ENCODE data around the gene ATP8B1.

ATP8B1 gene

DNA sequence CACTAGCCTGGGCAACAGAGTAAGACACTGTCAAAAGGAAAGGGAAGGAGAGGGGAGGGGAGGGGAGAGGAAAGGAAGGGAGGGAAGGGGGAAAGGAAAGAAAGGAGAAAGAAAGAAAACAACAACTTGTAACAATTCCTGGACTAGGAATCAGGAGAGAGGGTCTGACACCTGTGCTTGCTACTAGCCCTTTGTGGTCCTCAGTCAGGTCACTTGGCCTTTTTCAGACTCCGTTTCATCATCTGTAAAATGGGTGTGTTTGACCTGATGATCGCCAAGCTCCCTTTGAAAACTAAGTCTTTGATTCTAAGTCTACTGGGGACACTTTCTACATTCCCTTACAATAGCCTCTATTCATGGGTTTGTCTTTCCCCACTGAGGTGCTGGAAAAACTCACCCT, 11.4 kb upstream of the ATP8B1 start:
- H3K4me3 ChIP-seq (ENCODE audit: low read length) = no peak overlapping the region
- H3K4me1 ChIP-seq (ENCODE audit: control insufficient read depth, insufficient read depth, low read length) = peaks cover 3% of the 10 kb centered on the region
- H3K27me3 ChIP-seq (ENCODE audit: control insufficient read depth, insufficient read depth, low read length) = no peaks in the 10 kb centered on the region
- H3K36me3 ChIP-seq (ENCODE audit: control insufficient read depth, insufficient read depth, low read length) = no peaks in the 10 kb centered on the region
- H3K9ac ChIP-seq (ENCODE audit: low read length) = no peak overlapping the region
- H3K9me3 ChIP-seq (ENCODE audit: control insufficient read depth, low read length) = no peaks in the 10 kb centered on the region

DNA sequence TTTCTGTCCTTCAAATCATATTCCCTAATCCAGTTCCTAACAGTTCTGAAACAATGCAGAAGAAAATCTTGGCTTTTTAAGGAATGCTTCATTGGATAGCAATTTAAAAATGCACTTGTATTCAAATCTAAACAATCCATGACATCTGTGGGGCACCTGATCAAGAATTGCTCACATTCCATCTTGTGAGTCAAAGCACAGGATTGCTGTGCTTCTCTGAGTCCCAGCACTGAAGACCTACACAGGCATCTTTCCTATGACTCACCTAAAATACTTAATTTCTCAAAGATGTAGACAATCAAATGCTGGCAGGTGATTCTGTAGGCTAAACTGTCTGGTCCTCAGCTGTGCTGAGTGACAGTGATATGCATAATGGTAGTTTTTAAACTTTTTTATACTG, 10.1 kb upstream of the ATP8B1 start:
- Histone ChIP-seq H3K4me1 (ENCODE audit: control insufficient read depth, insufficient read depth, low read length) (no peaks in the 10 kb centered on the region), H3K27me3 (ENCODE audit: control insufficient read depth, insufficient read depth, low read length) (no peaks in the 10 kb centered on the region), H3K9me3 (ENCODE audit: control insufficient read depth, low read length) (no peaks in the 10 kb centered on the region), H3K9ac (ENCODE audit: low read length) (no peak overlapping the region), H3K4me3 (ENCODE audit: low read length) (no peak overlapping the region), H3K36me3 (ENCODE audit: control insufficient read depth, insufficient read depth, low read length) (no peaks in the 10 kb centered on the region)

DNA sequence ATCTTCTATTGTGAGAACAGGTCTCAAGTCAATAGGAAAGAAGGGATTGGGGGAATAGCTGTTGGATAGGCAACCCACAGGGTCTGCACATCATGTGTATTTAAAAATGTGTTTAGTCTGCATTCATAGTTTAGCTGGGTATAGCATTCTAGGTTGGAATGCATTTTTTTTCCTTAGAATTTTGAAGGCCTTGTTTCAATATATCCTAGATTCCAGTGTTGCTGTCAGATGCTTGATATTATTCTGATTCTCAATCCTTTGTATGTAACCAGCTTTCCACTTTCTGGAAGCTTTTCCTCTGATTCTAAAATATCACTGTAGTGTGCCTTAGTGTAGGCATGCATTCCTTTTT, 9.0 kb upstream of the ATP8B1 start:
- no peak overlapping the region for H3K4me3 ChIP-seq (ENCODE audit: low read length)
- H3K36me3 ChIP-seq (ENCODE audit: control insufficient read depth, insufficient read depth, low read length) = no peaks in the 10 kb centered on the region
- no peak overlapping the region for H3K9ac ChIP-seq (ENCODE audit: low read length)
- no peaks in the 10 kb centered on the region for H3K27me3 ChIP-seq (ENCODE audit: control insufficient read depth, insufficient read depth, low read length)
- no peaks in the 10 kb centered on the region for H3K9me3 ChIP-seq (ENCODE audit: control insufficient read depth, low read length)
- no peaks in the 10 kb centered on the region for H3K4me1 ChIP-seq (ENCODE audit: control insufficient read depth, insufficient read depth, low read length)

DNA sequence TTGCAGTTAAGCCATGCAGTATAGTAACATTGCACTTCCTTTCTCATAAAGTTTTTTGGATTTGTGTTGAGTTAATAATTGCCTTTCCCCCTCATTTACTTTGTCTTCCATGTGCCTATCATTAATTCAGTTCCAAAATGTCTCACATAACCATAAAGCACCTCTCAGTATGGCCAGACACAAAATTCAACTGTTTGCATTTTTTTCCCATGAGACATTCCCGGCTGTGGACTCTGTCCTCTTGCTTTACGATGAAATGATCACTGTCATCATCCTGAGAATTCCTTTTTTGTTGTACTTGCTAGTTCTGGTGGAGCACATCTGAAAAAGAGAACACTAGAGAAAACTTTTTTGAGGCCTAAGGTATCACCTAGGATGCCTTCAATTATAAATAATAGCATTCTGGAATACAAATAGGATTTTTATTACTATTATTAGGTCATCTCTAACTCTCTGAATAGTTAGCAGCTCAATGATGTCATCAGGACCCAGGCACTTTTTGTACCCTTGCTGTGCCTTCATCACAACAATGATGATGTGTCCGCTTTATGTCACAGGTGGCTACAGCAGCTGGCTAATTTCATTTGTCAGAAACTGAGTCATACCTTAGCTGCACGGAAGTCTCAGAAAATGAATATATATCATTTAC, 8.5 kb upstream of the ATP8B1 start:
- Histone ChIP-seq H3K9ac (ENCODE audit: low read length) (no peak overlapping the region), H3K4me3 (ENCODE audit: low read length) (no peak overlapping the region), H3K36me3 (ENCODE audit: control insufficient read depth, insufficient read depth, low read length) (no peaks in the 10 kb centered on the region), H3K9me3 (ENCODE audit: control insufficient read depth, low read length) (no peaks in the 10 kb centered on the region), H3K27me3 (ENCODE audit: control insufficient read depth, insufficient read depth, low read length) (no peaks in the 10 kb centered on the region), H3K4me1 (ENCODE audit: control insufficient read depth, insufficient read depth, low read length) (no peaks in the 10 kb centered on the region)

DNA sequence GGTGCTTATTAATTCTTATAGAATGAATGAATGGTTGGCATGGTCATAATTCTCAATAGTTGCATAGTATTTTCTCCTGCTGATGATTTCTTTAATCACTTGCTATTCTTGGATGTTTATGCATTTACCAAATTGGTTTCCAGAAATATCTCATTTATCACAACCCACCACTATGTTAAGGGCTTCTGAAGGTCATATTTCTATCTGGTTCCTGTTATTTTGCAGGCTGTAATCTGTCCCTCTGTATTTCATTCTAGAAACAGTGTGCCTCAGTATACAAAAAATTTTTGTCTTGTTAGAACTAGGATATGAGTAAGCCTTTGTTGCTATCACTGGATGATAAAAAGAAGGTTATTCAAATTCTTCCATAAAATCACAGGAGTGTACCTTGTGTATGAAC, 6.1 kb upstream of the ATP8B1 start:
- Histone ChIP-seq H3K36me3 (ENCODE audit: control insufficient read depth, insufficient read depth, low read length) (no peaks in the 10 kb centered on the region), H3K4me1 (ENCODE audit: control insufficient read depth, insufficient read depth, low read length) (peaks cover 7% of the 10 kb centered on the region), H3K9ac (ENCODE audit: low read length) (no peak overlapping the region), H3K4me3 (ENCODE audit: low read length) (no peak overlapping the region), H3K9me3 (ENCODE audit: control insufficient read depth, low read length) (no peaks in the 10 kb centered on the region), H3K27me3 (ENCODE audit: control insufficient read depth, insufficient read depth, low read length) (no peaks in the 10 kb centered on the region)

DNA sequence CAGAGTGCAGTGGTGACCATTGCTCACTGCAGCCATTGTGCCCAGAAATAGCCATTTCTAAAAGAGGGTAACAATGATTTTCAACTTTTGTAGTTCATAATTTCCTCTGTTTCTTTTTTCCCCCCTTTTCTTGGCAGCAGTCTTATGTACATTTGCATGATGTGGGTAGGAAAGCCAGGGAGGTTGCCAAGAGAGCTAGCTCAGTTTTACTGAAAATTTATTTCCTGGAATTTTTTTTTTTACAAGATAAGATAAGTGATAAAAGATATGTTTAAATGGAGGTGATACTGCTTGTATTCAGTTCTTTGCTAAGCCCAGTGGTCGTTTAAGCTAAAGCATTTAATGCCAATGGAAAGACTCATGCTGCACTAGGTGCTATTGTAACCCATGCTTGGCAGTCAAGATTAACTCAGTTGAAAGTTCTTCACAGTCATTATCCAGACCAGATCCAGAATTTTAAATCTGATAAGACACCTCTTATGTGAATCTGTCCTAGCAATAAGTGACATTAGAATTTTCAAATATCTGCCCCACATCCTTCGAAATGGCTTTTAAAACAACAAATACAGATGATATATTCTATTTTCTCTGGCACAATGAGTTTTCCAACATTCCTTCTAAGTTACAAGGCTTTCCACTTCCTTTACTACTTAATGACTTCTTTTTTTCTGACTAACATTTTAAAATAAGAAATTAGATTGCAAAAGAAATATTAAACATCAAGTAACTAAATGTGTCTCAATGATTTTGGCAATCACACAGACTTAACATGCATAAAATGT, 4.4 kb upstream of the ATP8B1 start:
- H3K27me3 ChIP-seq (ENCODE audit: control insufficient read depth, insufficient read depth, low read length) = no peaks in the 10 kb centered on the region
- H3K4me1 ChIP-seq (ENCODE audit: control insufficient read depth, insufficient read depth, low read length) = peaks cover 10% of the 10 kb centered on the region
- H3K9ac ChIP-seq (ENCODE audit: low read length) = no peak overlapping the region
- no peaks in the 10 kb centered on the region for H3K36me3 ChIP-seq (ENCODE audit: control insufficient read depth, insufficient read depth, low read length)
- H3K9me3 ChIP-seq (ENCODE audit: control insufficient read depth, low read length) = no peaks in the 10 kb centered on the region
- no peak overlapping the region for H3K4me3 ChIP-seq (ENCODE audit: low read length)

DNA sequence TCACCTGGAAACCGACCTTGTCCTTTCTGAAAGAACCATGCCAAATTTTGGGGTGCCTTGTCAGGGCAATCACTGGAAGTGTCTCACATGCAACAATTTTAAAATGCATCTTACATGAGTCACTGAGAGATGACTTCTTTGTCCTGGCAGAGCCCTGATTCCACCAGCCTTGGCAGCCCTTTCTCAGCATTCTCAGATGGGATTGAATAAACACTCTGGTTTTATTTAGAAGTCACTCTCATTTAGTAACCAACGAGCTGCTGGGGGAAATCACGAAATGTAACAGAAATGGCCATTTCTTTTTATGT, 3.8 kb upstream of the ATP8B1 start:
- no peaks in the 10 kb centered on the region for H3K27me3 ChIP-seq (ENCODE audit: control insufficient read depth, insufficient read depth, low read length)
- no peak overlapping the region for H3K4me3 ChIP-seq (ENCODE audit: low read length)
- H3K9ac ChIP-seq (ENCODE audit: low read length) = no peak overlapping the region
- H3K36me3 ChIP-seq (ENCODE audit: control insufficient read depth, insufficient read depth, low read length) = no peaks in the 10 kb centered on the region
- H3K9me3 ChIP-seq (ENCODE audit: control insufficient read depth, low read length) = no peaks in the 10 kb centered on the region
- peaks cover 10% of the 10 kb centered on the region for H3K4me1 ChIP-seq (ENCODE audit: control insufficient read depth, insufficient read depth, low read length)

DNA sequence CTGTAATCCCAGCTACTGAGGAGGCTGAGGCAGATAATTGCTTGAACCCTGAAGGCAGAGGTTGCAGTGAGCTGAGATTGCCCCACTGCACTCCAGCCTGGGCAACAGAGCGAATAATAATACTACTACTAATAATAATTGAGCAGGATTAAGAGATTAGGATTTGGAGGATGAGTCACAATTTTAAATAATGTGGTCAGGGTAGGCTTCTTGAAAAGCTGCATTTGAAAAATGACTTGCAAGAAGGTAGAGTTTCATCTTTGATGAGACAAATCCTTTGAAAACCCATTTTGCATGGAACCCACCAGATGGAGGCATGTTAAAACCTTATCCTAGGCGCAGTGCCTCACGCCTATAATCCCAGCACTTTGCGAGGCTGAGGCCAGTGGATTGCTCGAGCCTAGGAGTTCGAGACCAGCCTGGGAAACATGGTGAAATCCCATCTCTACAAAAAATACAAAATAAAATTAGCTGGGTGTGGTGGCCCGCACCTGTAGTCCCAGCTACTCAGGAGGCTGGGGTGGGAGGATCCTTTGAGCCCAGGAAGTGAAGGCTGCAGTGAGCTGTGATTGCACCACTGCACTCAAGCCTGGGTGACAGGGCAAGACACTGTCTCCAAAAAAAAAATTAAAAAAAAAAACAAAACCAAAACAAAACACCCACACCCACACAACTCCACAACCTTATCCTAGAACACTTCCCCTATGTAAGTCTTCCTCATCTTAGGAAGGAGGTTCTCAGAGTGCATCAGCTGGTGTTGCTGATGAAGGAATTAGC, 3.3 kb upstream of the ATP8B1 start:
- no peak overlapping the region for H3K9ac ChIP-seq (ENCODE audit: low read length)

DNA sequence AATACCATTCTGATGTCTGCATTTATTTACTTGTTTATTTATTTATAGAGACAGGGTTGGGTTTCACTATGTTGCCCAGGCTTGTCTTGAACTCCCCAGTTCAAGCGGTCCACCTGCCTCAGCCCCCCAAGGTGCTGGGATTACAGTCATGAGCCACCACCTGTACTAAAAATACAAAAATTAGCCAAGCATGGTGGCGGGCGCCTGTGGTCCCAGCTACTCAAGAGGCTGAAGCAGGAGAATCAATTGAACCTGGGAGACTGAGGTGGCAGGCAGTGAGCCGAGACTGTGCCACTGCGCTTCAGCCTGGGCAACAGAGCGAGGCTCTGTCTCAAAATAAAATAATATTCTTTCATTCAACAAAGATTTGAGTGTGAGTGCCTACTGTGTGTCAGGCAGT, 2.0 kb upstream of the ATP8B1 start:
- Histone ChIP-seq H3K36me3 (ENCODE audit: control insufficient read depth, insufficient read depth, low read length) (no peaks in the 10 kb centered on the region), H3K27me3 (ENCODE audit: control insufficient read depth, insufficient read depth, low read length) (no peaks in the 10 kb centered on the region), H3K9me3 (ENCODE audit: control insufficient read depth, low read length) (no peaks in the 10 kb centered on the region), H3K9ac (ENCODE audit: low read length) (no peak overlapping the region), H3K4me3 (ENCODE audit: low read length) (no peak overlapping the region), H3K4me1 (ENCODE audit: control insufficient read depth, insufficient read depth, low read length) (peaks cover 10% of the 10 kb centered on the region)

More for the DNA sequence above, 3.3 kb upstream of the ATP8B1 start:
- Histone ChIP-seq H3K4me1 (ENCODE audit: control insufficient read depth, insufficient read depth, low read length) (peaks cover 10% of the 10 kb centered on the region), H3K27me3 (ENCODE audit: control insufficient read depth, insufficient read depth, low read length) (no peaks in the 10 kb centered on the region), H3K4me3 (ENCODE audit: low read length) (no peak overlapping the region), H3K9me3 (ENCODE audit: control insufficient read depth, low read length) (no peaks in the 10 kb centered on the region), H3K36me3 (ENCODE audit: control insufficient read depth, insufficient read depth, low read length) (no peaks in the 10 kb centered on the region)

DNA sequence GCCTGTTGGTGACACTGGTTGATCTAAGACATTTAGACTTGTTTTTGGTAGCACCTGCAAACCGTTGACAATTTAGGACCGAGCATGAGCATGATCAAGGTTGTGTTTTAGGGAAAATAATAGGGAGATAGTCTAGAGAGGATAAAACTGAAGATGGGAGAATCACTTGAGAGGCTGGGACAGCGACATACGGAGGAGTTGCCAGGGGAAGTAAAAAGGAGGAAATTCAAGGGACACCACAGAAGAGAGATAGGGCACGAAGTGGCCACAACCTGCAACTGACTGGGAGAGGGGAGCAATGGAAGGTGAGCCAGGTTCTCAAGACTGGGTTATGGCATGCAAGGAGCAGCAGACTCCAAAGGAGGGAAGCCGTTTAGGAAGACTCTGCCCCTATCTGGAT, 1.4 kb upstream of the ATP8B1 start:
- H3K4me1 ChIP-seq (ENCODE audit: control insufficient read depth, insufficient read depth, low read length) = peaks cover 10% of the 10 kb centered on the region
- no peaks in the 10 kb centered on the region for H3K27me3 ChIP-seq (ENCODE audit: control insufficient read depth, insufficient read depth, low read length)
- H3K9me3 ChIP-seq (ENCODE audit: control insufficient read depth, low read length) = no peaks in the 10 kb centered on the region
- H3K9ac ChIP-seq (ENCODE audit: low read length) = no peak overlapping the region
- H3K4me3 ChIP-seq (ENCODE audit: low read length) = no peak overlapping the region
- H3K36me3 ChIP-seq (ENCODE audit: control insufficient read depth, insufficient read depth, low read length) = no peaks in the 10 kb centered on the region

DNA sequence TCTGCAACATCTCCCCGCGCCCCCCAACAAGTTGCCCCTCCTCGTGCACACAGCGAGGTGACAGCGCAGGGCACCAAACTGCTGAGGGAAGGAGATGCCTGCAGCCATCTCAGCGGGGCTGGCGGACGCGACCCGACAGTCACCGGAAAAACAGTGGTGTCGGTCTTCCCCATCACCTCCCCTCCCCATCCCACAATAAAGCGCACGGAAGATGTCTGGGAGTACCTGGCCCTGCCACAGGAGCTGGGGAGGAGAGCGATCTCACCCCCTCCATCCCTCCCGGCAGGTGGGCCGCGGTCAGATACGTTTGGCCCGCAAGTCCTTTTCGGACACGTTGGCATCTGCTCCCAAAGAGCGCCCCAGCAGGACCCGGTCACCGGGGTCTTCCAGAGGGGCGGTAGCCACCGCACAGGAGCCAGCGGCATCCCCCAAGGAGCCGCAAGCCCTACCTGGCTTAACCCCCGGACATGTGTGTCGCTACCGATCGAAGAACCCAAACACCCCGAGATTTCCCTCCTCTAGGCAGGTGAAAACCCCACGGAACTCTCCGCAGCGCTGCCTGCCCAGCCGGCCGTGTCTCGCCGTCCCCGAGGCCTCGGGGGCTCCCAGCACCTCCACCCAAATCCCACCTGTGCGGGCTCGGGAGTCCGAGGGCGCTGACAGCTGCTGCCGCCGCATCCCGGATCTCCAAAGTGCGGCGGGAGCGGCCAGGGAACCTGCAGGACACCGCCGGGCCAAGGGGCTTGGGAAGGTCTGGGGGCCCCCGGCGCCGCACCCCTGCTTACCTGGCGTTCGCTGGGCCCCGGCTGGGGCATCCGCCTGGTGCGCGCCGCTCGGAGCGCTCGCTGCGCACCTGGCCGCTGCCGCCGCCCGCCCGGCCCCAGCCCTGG, 657 bp downstream of the ATP8B1 start:
- Histone ChIP-seq H3K4me3 (ENCODE audit: low read length) (peak overlapping the region; percentile 95), H3K9ac (ENCODE audit: low read length) (peak overlapping the region; percentile 99), H3K4me1 (ENCODE audit: control insufficient read depth, insufficient read depth, low read length) (peaks cover 24% of the 10 kb centered on the region), H3K27me3 (ENCODE audit: control insufficient read depth, insufficient read depth, low read length) (no peaks in the 10 kb centered on the region), H3K9me3 (ENCODE audit: control insufficient read depth, low read length) (no peaks in the 10 kb centered on the region), H3K36me3 (ENCODE audit: control insufficient read depth, insufficient read depth, low read length) (peaks cover 3% of the 10 kb centered on the region)

All from mucosa of stomach (tissue), 1 donor.